HepG2 (cell line): ENCODE data around the gene GRK5. TPM values are rescaled to one million over a fixed set of nuclear protein-coding genes. Genes with fewer than 3 reads are reported as not detected.

Experiments used
- CREB1 ChIP-seq, 2 experiments: fragments of 450-650 bp in 1 of 2; IDR thresholded peaks; 2 replicates each; pipeline ENCODE4 v1.6.1; 2016 to 2017; ENCODE audit warnings: control low read depth in 1 of 2, mild to moderate bottlenecking in 1 of 2, missing compliant biosample characterization in 1 of 2, missing genetic modification characterization in 1 of 2
- GABPB1 ChIP-seq: IDR thresholded peaks from 2 replicates; pipeline ENCODE4 v1.6.1; 2016; ENCODE audit warnings: mild to moderate bottlenecking, missing genetic modification reagents, moderate library complexity, missing compliant biosample characterization
- NBN ChIP-seq: fragments of 450-650 bp; conservative IDR thresholded peaks from 2 replicates; pipeline ENCODE4 v1.6.1; 2017
- NFIC ChIP-seq: IDR thresholded peaks from 2 replicates; pipeline ENCODE4 v1.6.1; 2012; ENCODE audit warnings: mild to moderate bottlenecking, low read length, inconsistent platforms
- NFYC ChIP-seq: IDR thresholded peaks from 2 replicates; pipeline ENCODE4 v1.6.1; 2016; ENCODE audit warnings: missing genetic modification reagents, missing compliant biosample characterization
- ONECUT2 ChIP-seq: sonication (generic); formaldehyde crosslinking; IDR thresholded peaks from 2 replicates; pipeline ENCODE4 v1.4.0; 2020; ENCODE audit warnings: missing genetic modification reagents
- PHF21A ChIP-seq: sonication (generic); formaldehyde crosslinking; IDR thresholded peaks from 2 replicates; pipeline ENCODE4 v1.5.0; 2020; ENCODE audit warnings: mild to moderate bottlenecking, missing genetic modification reagents
- RFXAP ChIP-seq: sonication (generic); formaldehyde crosslinking; IDR thresholded peaks from 2 replicates; pipeline ENCODE4 v1.4.0; 2020; ENCODE audit warnings: missing genetic modification reagents, borderline replicate concordance
- SALL2 ChIP-seq: sonication (generic); formaldehyde crosslinking; IDR thresholded peaks from 2 replicates; pipeline ENCODE4 v1.8.1; 2023; ENCODE audit warnings: mild to moderate bottlenecking, missing genetic modification reagents, inconsistent platforms
- SNAI1 ChIP-seq: sonication (generic); formaldehyde crosslinking; IDR thresholded peaks from 2 replicates; pipeline ENCODE4 v1.5.0; 2020; ENCODE audit warnings: mild to moderate bottlenecking, missing genetic modification reagents, borderline replicate concordance
- TCF7L2 ChIP-seq: IDR thresholded peaks from 2 replicates; pipeline ENCODE4 v1.6.1; 2011; ENCODE audit warnings: mild to moderate bottlenecking, low read depth, low read length, moderate library complexity
- ZFP82 ChIP-seq: sonication (generic); formaldehyde crosslinking; IDR thresholded peaks from 2 replicates; pipeline ENCODE4 v1.5.1; 2020; ENCODE audit warnings: mild to moderate bottlenecking, missing genetic modification reagents, borderline replicate concordance
- ZMAT3 ChIP-seq: sonication (generic); formaldehyde crosslinking; conservative IDR thresholded peaks from 2 replicates; pipeline ENCODE4 v1.7.0; 2021; ENCODE audit warnings: missing genetic modification reagents
- ZNF550 ChIP-seq: sonication (generic); formaldehyde crosslinking; IDR thresholded peaks from 2 replicates; pipeline ENCODE4 v1.4.0; 2020; ENCODE audit warnings: mild to moderate bottlenecking, missing genetic modification reagents, borderline replicate concordance
- polyA plus RNA-seq, 8 experiments: library from polyadenylated mRNA; depleted of rRNA in 3 of 8; stranded (reverse) in 7 of 8; unstranded in 1 of 8; fragments of >200 nt; fragmentation: Illumina TruSeq in 4 of 8; extraction: Trizol in 4 of 8; gene quantifications; 2 replicates each; pipeline versions ENCODE4 v1.2.1 to v1.2.3, GENCODE V29; 2011 to 2016; ENCODE audit warnings: low read depth in 4 of 8, missing spikeins in 1 of 8, mixed read lengths in 1 of 8; ENCODE audit not compliant: insufficient read depth in 1 of 8
- total RNA-seq, 5 experiments: library from RNA; depleted of rRNA; stranded (reverse); fragments of >200 nt; fragmentation: Illumina TruSeq; extraction: Trizol; gene quantifications; 2 replicates each; pipeline ENCODE4 v1.2.3, GENCODE V29; 2016; ENCODE audit warnings: low read depth in 1 of 5
- TF ChIP-seq, protein P1 (sequence below): sonication (generic); formaldehyde crosslinking; IDR thresholded peaks from 2 replicates; pipeline ENCODE4 v1.4.0; 2020; ENCODE audit warnings: mild to moderate bottlenecking, missing genetic modification reagents
- TF ChIP-seq, protein P2 (sequence below): sonication (generic); formaldehyde crosslinking; IDR thresholded peaks from 2 replicates; pipeline ENCODE4 v1.4.0; 2020; ENCODE audit warnings: mild to moderate bottlenecking, missing genetic modification reagents
- TF ChIP-seq, protein P3 (sequence below): sonication (generic); formaldehyde crosslinking; IDR thresholded peaks from 2 replicates; pipeline ENCODE4 v1.8.0; 2022; ENCODE audit warnings: mild to moderate bottlenecking, missing genetic modification reagents, moderate library complexity
- TF ChIP-seq, protein P4 (sequence below): sonication (generic); formaldehyde crosslinking; IDR thresholded peaks from 2 replicates; pipeline ENCODE4 v1.4.0; 2020; ENCODE audit warnings: mild to moderate bottlenecking, missing genetic modification reagents
- TF ChIP-seq, protein P5 (sequence below): sonication (generic); formaldehyde crosslinking; IDR thresholded peaks from 2 replicates; pipeline ENCODE4 v1.4.0; 2020; ENCODE audit warnings: missing genetic modification reagents; ENCODE audit errors: not compliant biosample characterization
- TF ChIP-seq, protein P6 (sequence below): IDR thresholded peaks from 2 replicates; pipeline ENCODE4 v1.6.1; 2016; ENCODE audit warnings: low read depth, control low read depth
- TF ChIP-seq, protein P7 (sequence below): sonication (generic); formaldehyde crosslinking; IDR thresholded peaks from 2 replicates; pipeline ENCODE4 v1.8.0; 2022; ENCODE audit warnings: mild to moderate bottlenecking, missing genetic modification reagents, moderate library complexity

Gene GRK5
- total and polyA plus RNA-seq, 2 of the 13 experiments (the other 11 are each of a cell fraction or from before 2014, with no cell fraction given): 10.4 to 12.6 TPM

DNA sequence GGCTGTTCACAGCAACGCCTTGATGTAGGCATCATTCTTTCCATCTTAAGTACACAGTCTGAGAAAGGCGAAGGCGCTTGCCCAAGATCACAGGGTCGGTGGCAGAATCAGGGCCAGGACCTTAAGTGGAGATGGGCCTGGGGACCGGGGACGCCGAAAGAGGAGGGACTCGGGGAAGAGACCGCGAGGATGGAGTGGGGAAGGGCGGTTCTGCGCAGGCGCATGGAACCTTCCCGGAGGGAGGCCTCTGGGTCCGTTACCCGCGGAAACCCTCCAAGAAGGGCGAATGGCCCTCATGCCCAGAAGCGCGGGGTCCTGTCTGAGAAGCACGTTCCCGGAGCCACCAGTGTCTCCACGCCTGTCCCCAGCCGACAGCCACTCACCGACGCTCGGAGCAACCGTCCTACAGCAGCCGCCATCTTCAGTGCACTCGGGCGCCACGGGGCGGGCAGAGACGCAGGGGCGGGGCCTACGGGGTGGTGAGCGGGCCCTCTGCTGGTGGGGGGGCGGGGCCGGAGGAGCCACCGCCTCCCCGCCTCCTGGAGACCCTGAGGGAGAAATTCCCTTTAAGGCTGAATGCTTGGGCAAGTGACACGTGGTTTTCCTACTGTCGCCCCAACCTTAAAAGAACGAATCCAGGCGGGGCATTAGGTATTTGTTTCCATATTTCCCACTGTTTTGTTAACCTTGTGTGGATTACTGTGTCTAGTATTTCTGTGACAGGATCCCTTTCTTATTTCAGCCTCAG is 28.8 kb upstream of the GRK5 start, which contains the start of gene PRDX3 (continued):
- TF ChIP-seq, protein P1, sequence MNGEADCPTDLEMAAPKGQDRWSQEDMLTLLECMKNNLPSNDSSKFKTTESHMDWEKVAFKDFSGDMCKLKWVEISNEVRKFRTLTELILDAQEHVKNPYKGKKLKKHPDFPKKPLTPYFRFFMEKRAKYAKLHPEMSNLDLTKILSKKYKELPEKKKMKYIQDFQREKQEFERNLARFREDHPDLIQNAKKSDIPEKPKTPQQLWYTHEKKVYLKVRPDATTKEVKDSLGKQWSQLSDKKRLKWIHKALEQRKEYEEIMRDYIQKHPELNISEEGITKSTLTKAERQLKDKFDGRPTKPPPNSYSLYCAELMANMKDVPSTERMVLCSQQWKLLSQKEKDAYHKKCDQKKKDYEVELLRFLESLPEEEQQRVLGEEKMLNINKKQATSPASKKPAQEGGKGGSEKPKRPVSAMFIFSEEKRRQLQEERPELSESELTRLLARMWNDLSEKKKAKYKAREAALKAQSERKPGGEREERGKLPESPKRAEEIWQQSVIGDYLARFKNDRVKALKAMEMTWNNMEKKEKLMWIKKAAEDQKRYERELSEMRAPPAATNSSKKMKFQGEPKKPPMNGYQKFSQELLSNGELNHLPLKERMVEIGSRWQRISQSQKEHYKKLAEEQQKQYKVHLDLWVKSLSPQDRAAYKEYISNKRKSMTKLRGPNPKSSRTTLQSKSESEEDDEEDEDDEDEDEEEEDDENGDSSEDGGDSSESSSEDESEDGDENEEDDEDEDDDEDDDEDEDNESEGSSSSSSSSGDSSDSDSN: peak; percentile 79
- TF ChIP-seq, protein P2, sequence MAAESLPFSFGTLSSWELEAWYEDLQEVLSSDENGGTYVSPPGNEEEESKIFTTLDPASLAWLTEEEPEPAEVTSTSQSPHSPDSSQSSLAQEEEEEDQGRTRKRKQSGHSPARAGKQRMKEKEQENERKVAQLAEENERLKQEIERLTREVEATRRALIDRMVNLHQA (CRISPR knock-in tag): no peak
- peak; percentile 53; the same call in 1 of the 2 replicates for TF ChIP-seq ZMAT3 (CRISPR knock-in tag)
- TF ChIP-seq RFXAP: no peak
- TF ChIP-seq, protein P3, sequence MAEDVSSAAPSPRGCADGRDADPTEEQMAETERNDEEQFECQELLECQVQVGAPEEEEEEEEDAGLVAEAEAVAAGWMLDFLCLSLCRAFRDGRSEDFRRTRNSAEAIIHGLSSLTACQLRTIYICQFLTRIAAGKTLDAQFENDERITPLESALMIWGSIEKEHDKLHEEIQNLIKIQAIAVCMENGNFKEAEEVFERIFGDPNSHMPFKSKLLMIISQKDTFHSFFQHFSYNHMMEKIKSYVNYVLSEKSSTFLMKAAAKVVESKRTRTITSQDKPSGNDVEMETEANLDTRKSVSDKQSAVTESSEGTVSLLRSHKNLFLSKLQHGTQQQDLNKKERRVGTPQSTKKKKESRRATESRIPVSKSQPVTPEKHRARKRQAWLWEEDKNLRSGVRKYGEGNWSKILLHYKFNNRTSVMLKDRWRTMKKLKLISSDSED (CRISPR knock-in tag): no peak
- TF ChIP-seq, protein P4, sequence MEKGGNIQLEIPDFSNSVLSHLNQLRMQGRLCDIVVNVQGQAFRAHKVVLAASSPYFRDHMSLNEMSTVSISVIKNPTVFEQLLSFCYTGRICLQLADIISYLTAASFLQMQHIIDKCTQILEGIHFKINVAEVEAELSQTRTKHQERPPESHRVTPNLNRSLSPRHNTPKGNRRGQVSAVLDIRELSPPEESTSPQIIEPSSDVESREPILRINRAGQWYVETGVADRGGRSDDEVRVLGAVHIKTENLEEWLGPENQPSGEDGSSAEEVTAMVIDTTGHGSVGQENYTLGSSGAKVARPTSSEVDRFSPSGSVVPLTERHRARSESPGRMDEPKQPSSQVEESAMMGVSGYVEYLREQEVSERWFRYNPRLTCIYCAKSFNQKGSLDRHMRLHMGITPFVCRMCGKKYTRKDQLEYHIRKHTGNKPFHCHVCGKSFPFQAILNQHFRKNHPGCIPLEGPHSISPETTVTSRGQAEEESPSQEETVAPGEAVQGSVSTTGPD (CRISPR knock-in tag): 0 out of 2 replicates have a peak, but pooled peaks have one; percentile 9
- no peak for TF ChIP-seq NFIC
- no peak for TF ChIP-seq CREB1 (IDR thresholded peaks at IDR 0.05)
- TF ChIP-seq CREB1 (CRISPR knock-in tag; IDR thresholded peaks at IDR 0.05): no peak
- no peak for TF ChIP-seq ZNF550 (CRISPR knock-in tag)
- TF ChIP-seq SALL2 (CRISPR knock-in tag): 0 out of 2 replicates have a peak, but pooled peaks have one; percentile 39
- no peak for TF ChIP-seq NFYC (CRISPR knock-in tag)
- no peak for TF ChIP-seq PHF21A (CRISPR knock-in tag)
- TF ChIP-seq, protein P5, sequence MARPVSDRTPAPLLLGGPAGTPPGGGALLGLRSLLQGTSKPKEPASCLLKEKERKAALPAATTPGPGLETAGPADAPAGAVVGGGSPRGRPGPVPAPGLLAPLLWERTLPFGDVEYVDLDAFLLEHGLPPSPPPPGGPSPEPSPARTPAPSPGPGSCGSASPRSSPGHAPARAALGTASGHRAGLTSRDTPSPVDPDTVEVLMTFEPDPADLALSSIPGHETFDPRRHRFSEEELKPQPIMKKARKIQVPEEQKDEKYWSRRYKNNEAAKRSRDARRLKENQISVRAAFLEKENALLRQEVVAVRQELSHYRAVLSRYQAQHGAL: peak; percentile 82
- TF ChIP-seq NBN: no peak
- TF ChIP-seq TCF7L2: no peak
- no peak for TF ChIP-seq SNAI1 (CRISPR knock-in tag)
- TF ChIP-seq ONECUT2 (CRISPR knock-in tag): no peak
- peak; percentile 70 for TF ChIP-seq GABPB1 (CRISPR knock-in tag)
- TF ChIP-seq, protein P6, sequence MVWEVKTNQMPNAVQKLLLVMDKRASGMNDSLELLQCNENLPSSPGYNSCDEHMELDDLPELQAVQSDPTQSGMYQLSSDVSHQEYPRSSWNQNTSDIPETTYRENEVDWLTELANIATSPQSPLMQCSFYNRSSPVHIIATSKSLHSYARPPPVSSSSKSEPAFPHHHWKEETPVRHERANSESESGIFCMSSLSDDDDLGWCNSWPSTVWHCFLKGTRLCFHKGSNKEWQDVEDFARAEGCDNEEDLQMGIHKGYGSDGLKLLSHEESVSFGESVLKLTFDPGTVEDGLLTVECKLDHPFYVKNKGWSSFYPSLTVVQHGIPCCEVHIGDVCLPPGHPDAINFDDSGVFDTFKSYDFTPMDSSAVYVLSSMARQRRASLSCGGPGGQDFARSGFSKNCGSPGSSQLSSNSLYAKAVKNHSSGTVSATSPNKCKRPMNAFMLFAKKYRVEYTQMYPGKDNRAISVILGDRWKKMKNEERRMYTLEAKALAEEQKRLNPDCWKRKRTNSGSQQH (CRISPR knock-in tag): no peak
- TF ChIP-seq, protein P7, sequence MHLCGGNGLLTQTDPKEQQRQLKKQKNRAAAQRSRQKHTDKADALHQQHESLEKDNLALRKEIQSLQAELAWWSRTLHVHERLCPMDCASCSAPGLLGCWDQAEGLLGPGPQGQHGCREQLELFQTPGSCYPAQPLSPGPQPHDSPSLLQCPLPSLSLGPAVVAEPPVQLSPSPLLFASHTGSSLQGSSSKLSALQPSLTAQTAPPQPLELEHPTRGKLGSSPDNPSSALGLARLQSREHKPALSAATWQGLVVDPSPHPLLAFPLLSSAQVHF (CRISPR knock-in tag): no peak
- TF ChIP-seq ZFP82: peak; percentile 53; the same call in 1 of the 2 replicates
